Measurements from ENCODE around the gene ATP1A4.

The ATP1A4 gene

GRCh38 chr1:160178731-160179130 lies 27.3 kb downstream of the ATP1A4 start:
- no peak for DNase-seq

- no peak for DNase-seq
These were observed 27.9 kb downstream of the ATP1A4 start for GRCh38 chr1:160179336-160179735.

- no peak for DNase-seq
These were observed 34.8 kb downstream of the ATP1A4 start for GRCh38 chr1:160186246-160186645.

GRCh38 chr1:160186729-160187128 lies 35.3 kb downstream of the ATP1A4 start:
- no peak for DNase-seq

GRCh38 chr1:160187407-160187806 lies 36.0 kb downstream of the ATP1A4 start:
- DNase-seq: no peak

GRCh38 chr1:160188341-160188740 lies 36.9 kb downstream of the ATP1A4 start:
- no peak for DNase-seq

GRCh38 chr1:160189649-160190625 lies 38.5 kb downstream of the ATP1A4 start, which contains the start of gene CASQ1:
Gene CASQ1, plus strand, starts transcription at chr1:160190575. Its CDS starts 177 bp downstream, at chr1:160190752.
- no peak for DNase-seq

GRCh38 chr1:160191756-160192155 lies 40.4 kb downstream of the ATP1A4 start:
- DNase-seq: no peak

- DNase-seq: no peak
These were observed 40.8 kb downstream of the ATP1A4 start for GRCh38 chr1:160192234-160192633.

GRCh38 chr1:160193091-160193819 lies 41.9 kb downstream of the ATP1A4 start:
- DNase-seq: peak; percentile 76

GRCh38 chr1:160193832-160194736 lies 42.7 kb downstream of the ATP1A4 start:
- no peak for DNase-seq

GRCh38 chr1:160194737-160195059 lies 43.3 kb downstream of the ATP1A4 start:
- DNase-seq: no peak

- no peak for DNase-seq
These were observed 44.7 kb downstream of the ATP1A4 start for GRCh38 chr1:160196143-160196542.

GRCh38 chr1:160197231-160197630 lies 45.8 kb downstream of the ATP1A4 start:
- DNase-seq: peak; percentile 14

- no peak for DNase-seq
These were observed 49.4 kb downstream of the ATP1A4 start for GRCh38 chr1:160200786-160201185.

- no peak for DNase-seq
These were observed 53.3 kb downstream of the ATP1A4 start for GRCh38 chr1:160204526-160205241.

- peak; percentile 39 for DNase-seq
These were observed 54.0 kb downstream of the ATP1A4 start, which contains the start of gene PEA15 for GRCh38 chr1:160205242-160206035. Gene PEA15, plus strand, starts transcription at chr1:160205384. Its CDS starts 6,161 bp downstream, at chr1:160211545.

GRCh38 chr1:160206036-160206389 lies 54.6 kb downstream of the ATP1A4 start:
- DNase-seq: no peak

- DNase-seq: no peak
These were observed 55.2 kb downstream of the ATP1A4 start for GRCh38 chr1:160206421-160207117.

- no peak for DNase-seq
These were observed 55.8 kb downstream of the ATP1A4 start for GRCh38 chr1:160207118-160207650.

Measured in NCI-H1092 treated with DMSO at 0.1 percent for 48 hours (cell line).